GM12892 (cell line): ENCODE measurements around the gene VSX2.

Source experiments
- POLR2A ChIP-seq: IDR thresholded peaks from 2 replicates; pipeline ENCODE4 v1.6.1; 2011; ENCODE audit warnings: low read depth, low read length, control low read depth
- POLR2AphosphoS5 ChIP-seq: IDR thresholded peaks from 2 replicates; pipeline ENCODE4 v1.6.1; 2011; ENCODE audit warnings: low read depth, low read length, control low read depth
- TAF1 ChIP-seq: IDR thresholded peaks from 2 replicates; pipeline ENCODE4 v1.6.1; 2011; ENCODE audit warnings: low read depth, mild to moderate bottlenecking, control low read depth, low read length, borderline replicate concordance

- no peak for TF ChIP-seq POLR2A
- TF ChIP-seq POLR2AphosphoS5: no peak
- TF ChIP-seq TAF1: no peak
These were observed 51.2 kb downstream of the VSX2 start for GRCh38 chr14:74290415-74290814.
